NB4 (cell line): ENCODE results near the gene METTL6.

ENCODE experiments used
- CTCF ChIP-seq: IDR thresholded peaks from one replicate; pipeline ENCODE4 v1.5.1; 2012; ENCODE audit warnings: low read depth, low read length
- MAX ChIP-seq: IDR thresholded peaks from 2 replicates; pipeline ENCODE4 v1.6.1; 2011; ENCODE audit warnings: low read depth, low read length
- MYC ChIP-seq: IDR thresholded peaks from 2 replicates; pipeline ENCODE4 v1.6.1; 2011; ENCODE audit warnings: low read depth, low read length
- POLR2A ChIP-seq: IDR thresholded peaks from 2 replicates; pipeline ENCODE4 v1.6.1; 2011; ENCODE audit warnings: mild to moderate bottlenecking; ENCODE audit not compliant: insufficient read length; ENCODE audit errors: extremely low read depth

- TF ChIP-seq CTCF (no peak), POLR2A (no peak), MAX (no peak), MYC (no peak)
These were observed 25.6 kb upstream of the METTL6 start for GRCh38 chr3:15452961-15453360.
